Kidney epithelial cell (primary cell): Measurements from ENCODE around the gene NFKB2. TPM values are rescaled to one million over a fixed set of nuclear protein-coding genes. Genes with fewer than 3 reads are reported as not detected.

Experiments used
- DNase-seq: peaks from one replicate; pipeline ENCODE4 v3.0.0-alpha.2; 2010; ENCODE audit warnings: low read depth
- H3K27me3 ChIP-seq: 2 replicates; pipeline ENCODE4 v1.6.0; 2011; ENCODE audit warnings: low read length; ENCODE audit not compliant: control insufficient read depth, insufficient read depth
- H3K36me3 ChIP-seq: 2 replicates; pipeline ENCODE4 v1.5.1; 2011; ENCODE audit warnings: low read length; ENCODE audit not compliant: control insufficient read depth, insufficient read depth
- H3K4me3 ChIP-seq: 2 replicates; pipeline ENCODE4 v1.5.1; 2011; ENCODE audit warnings: low read depth, mild to moderate bottlenecking, control low read depth, low read length
- total RNA-seq: library from RNA; depleted of rRNA; stranded (reverse); fragments of >200 nt; gene quantifications from 2 replicates; pipeline ENCODE4 v1.2.3, GENCODE V29; 2015
- TF ChIP-seq, protein P1 (sequence below): IDR thresholded peaks from 2 replicates; pipeline ENCODE4 v1.5.1; 2011; ENCODE audit warnings: mild to moderate bottlenecking, moderate library complexity, low read length, control low read depth, inconsistent platforms; ENCODE audit not compliant: insufficient read depth, poor library complexity, severe bottlenecking

Gene NFKB2
- total RNA-seq, 1 donor from 2014 or later: 83.6 TPM

- H3K36me3 ChIP-seq: no peaks in the 10 kb centered on the region
- DNase-seq: no peak
- no peak overlapping the region for H3K4me3 ChIP-seq
- TF ChIP-seq, protein P1, sequence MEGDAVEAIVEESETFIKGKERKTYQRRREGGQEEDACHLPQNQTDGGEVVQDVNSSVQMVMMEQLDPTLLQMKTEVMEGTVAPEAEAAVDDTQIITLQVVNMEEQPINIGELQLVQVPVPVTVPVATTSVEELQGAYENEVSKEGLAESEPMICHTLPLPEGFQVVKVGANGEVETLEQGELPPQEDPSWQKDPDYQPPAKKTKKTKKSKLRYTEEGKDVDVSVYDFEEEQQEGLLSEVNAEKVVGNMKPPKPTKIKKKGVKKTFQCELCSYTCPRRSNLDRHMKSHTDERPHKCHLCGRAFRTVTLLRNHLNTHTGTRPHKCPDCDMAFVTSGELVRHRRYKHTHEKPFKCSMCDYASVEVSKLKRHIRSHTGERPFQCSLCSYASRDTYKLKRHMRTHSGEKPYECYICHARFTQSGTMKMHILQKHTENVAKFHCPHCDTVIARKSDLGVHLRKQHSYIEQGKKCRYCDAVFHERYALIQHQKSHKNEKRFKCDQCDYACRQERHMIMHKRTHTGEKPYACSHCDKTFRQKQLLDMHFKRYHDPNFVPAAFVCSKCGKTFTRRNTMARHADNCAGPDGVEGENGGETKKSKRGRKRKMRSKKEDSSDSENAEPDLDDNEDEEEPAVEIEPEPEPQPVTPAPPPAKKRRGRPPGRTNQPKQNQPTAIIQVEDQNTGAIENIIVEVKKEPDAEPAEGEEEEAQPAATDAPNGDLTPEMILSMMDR: no peak
- H3K27me3 ChIP-seq: peaks cover 61% of the 10 kb centered on the region
Observed at GRCh38 chr10:102413053-102413705, 17.7 kb downstream of the NFKB2 start.

DNA sequence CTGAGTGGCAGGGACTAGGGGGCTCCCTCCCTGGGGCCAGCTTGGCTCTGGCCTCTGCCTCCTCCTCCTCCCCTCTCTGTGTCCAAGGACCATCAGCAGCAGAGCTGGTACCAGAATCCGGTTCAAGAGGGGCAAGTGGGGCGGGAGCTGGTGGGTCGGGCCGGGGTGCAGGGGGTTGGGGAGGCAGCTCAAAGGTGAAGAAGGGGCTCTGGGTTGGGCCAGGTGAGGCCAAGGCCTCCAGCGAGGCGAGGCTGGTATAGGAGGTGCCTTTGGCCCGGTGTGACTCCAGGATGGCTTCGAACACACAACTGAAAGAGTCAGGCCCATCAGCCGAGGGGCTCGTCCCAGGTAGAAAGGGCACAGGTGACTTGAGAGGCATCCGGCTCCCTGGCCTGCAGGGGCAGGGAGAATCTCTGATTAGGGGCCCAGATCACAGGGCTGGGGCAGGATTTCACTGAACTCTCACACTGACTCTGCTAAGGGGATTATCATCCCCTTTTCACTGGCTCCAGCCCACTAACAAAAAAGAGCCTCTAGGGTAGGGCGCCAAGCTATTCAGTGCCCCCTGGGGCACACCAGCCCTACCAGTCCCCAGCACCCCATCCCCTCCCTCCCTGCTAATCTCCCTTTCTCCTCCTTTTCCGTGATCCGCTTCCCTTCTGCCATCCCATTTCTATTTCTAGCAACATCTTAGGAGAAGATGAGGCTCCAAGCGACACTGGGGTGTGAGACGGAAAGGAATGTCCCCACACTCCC is 18.5 kb downstream of the NFKB2 start:
- Histone ChIP-seq H3K36me3 (no peaks in the 10 kb centered on the region), H3K27me3 (peaks cover 62% of the 10 kb centered on the region), H3K4me3 (no peak overlapping the region)
- no peak for DNase-seq
- TF ChIP-seq, protein P1: no peak

DNA sequence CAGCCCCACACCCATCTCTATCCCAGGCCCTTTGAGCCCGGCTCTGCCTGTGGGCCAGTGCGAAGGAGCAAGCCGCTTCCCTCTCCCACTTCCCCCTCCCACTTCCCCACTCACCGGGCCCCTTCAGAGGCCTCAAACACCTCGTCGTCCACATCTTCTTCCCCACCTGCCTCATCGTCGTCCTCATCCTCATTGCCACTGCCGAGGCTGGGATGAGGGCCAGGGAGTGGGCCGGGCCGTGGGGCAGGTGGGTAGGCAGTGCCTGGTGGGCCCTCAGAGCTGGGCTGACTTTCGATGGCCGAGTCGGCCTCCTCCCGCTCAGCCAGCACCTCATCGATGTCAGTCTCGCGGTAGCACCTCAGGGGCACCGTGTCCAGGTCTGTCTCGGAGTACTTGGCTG is 19.2 kb downstream of the NFKB2 start:
- Histone ChIP-seq H3K36me3 (no peaks in the 10 kb centered on the region), H3K4me3 (no peak overlapping the region), H3K27me3 (peaks cover 61% of the 10 kb centered on the region)
- no peak for DNase-seq
- TF ChIP-seq, protein P1: no peak

DNA sequence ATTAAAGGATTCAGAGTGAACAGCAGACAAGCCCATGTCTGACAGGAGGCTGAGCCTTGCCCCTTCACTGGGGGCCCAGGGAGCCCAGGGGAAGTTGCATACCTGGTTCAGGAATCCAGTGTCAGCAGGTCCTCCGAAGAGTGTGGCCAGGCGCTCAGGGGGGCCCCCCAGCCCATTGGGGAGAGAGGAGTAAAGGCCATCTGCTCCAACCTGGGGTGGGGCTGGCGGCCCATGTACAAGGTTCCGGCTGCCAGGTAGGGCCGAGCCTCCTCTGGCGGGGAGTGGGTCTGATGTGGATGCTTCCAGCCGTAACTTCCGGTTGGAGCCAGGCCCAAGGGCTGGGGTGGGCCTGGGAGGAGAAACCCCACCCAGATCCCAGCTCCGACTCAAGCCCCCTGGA is 20.8 kb downstream of the NFKB2 start:
- H3K27me3 ChIP-seq: peaks cover 46% of the 10 kb centered on the region
- TF ChIP-seq, protein P1: no peak

GRCh38 chr10:102416695-102417094 is 21.2 kb downstream of the NFKB2 start:
- Histone ChIP-seq H3K4me3 (no peak overlapping the region), H3K27me3 (peaks cover 42% of the 10 kb centered on the region), H3K36me3 (no peaks in the 10 kb centered on the region)
- TF ChIP-seq, protein P1: no peak
- DNase-seq: no peak

More for the DNA sequence above, 20.8 kb downstream of the NFKB2 start:
- Histone ChIP-seq H3K36me3 (no peaks in the 10 kb centered on the region), H3K4me3 (no peak overlapping the region)
- no peak for DNase-seq
